NCI-H128 (cell line): ENCODE measurements around the gene MRPS33.
A peak's percentile ranks its signal among the peaks of the same experiment; 100 is the strongest.

Source experiments
- DNase-seq: peaks from one replicate; lab custom pipeline; 2025; ENCODE audit not compliant: unreplicated experiment; lab: John Stamatoyannopoulos, UW

MRPS33 gene

GRCh38 chr7:141012696-141013344 lies 1.9 kb downstream of the MRPS33 start:
- no peak for DNase-seq

GRCh38 chr7:141012044-141012685 lies 2.6 kb downstream of the MRPS33 start:
- DNase-seq, result peak; percentile 57

- DNase-seq, result no peak
Measured at GRCh38 chr7:141011443-141011842, 3.3 kb downstream of the MRPS33 start.

GRCh38 chr7:141003172-141004065 lies 11.3 kb downstream of the MRPS33 start:
- no peak for DNase-seq

GRCh38 chr7:141001546-141001945 lies 13.2 kb downstream of the MRPS33 start:
- no peak for DNase-seq

GRCh38 chr7:141001122-141001521 lies 13.6 kb downstream of the MRPS33 start:
- DNase-seq, result no peak

GRCh38 chr7:140998715-140999114 lies 16.0 kb downstream of the MRPS33 start:
- no peak for DNase-seq

GRCh38 chr7:140992422-140992821 lies 22.3 kb downstream of the MRPS33 start:
- DNase-seq, result no peak

GRCh38 chr7:140990193-140990962 lies 24.4 kb downstream of the MRPS33 start:
- DNase-seq, result no peak

GRCh38 chr7:140989068-140989467 lies 25.7 kb downstream of the MRPS33 start:
- no peak for DNase-seq

- no peak for DNase-seq
Measured at GRCh38 chr7:140983802-140984201, 30.9 kb downstream of the MRPS33 start.

GRCh38 chr7:140982508-140982907 lies 32.2 kb downstream of the MRPS33 start:
- DNase-seq, result no peak

- DNase-seq, result no peak
Measured at GRCh38 chr7:140981951-140982350, 32.8 kb downstream of the MRPS33 start.

- no peak for DNase-seq
Measured at GRCh38 chr7:140977741-140978140, 37.0 kb downstream of the MRPS33 start.

GRCh38 chr7:140972876-140973829 lies 41.6 kb downstream of the MRPS33 start:
- DNase-seq, result no peak

- no peak for DNase-seq
Measured at GRCh38 chr7:140972344-140972743, 42.4 kb downstream of the MRPS33 start.

GRCh38 chr7:140967438-140967837 lies 47.3 kb downstream of the MRPS33 start:
- no peak for DNase-seq

- DNase-seq, result no peak
Measured at GRCh38 chr7:140966561-140967233, 48.1 kb downstream of the MRPS33 start.

- no peak for DNase-seq
Measured at GRCh38 chr7:140961117-140961516, 53.6 kb downstream of the MRPS33 start.
